RWPE1 (cell line): ENCODE data around the gene ZMYND11.
"Not testable (repeated sequence)": the region's sequence is repeated elsewhere in the genome, so short reads cannot be mapped to it uniquely, and the experiment has no call there.

ENCODE experiments used
- CTCF ChIA-PET: fragments of 350-600 bp; sonication (Branson Sonifier 250); formaldehyde crosslinking; extraction: SDS; loops from one replicate; lab custom pipeline; 2021; lab: Yijun Ruan, JAX
- POLR2A ChIA-PET: fragments of 400-600 bp; formaldehyde crosslinking; extraction: SDS; loops from one replicate; lab custom pipeline; 2020; ENCODE audit warnings: antibody characterized with exemption; ENCODE audit not compliant: low non-redundant PET; lab: Yijun Ruan, JAX
- DNase-seq: peaks from one replicate; pipeline ENCODE4 v3.0.0; 2012; ENCODE audit warnings: low spot score
- H3K27ac ChIP-seq: fragments of 450-650 bp; 2 replicates; pipeline ENCODE4 v1.5.1; 2017
- CTCF ChIP-seq: fragments of 450-650 bp; conservative IDR thresholded peaks from 2 replicates; pipeline ENCODE4 v1.5.1; 2017; ENCODE audit warnings: low read depth, mild to moderate bottlenecking

ZMYND11 gene

DNA sequence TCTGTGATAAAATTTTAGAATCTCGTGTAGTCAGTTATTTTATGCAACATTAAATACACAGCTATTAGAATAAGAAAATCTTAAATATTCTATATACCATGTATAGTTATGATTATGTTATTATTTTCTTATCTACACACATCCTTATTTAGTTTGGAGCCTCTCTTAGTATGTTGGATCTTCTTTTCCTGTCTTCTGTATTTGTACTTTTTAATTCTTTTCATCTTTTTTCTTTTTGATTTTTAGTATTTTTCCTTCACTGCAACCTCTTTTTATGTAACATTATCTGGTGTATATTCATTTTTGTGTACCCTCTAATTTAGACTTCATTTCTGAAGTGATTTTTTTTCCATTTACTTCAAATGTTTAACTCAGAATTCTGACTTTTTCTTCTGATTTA, 48.9 kb downstream of the ZMYND11 start:
- no peak for TF ChIP-seq CTCF
- DNase-seq: no peak
- ChIA-PET CTCF (no interaction called here), POLR2A (no interaction called here)
- H3K27ac ChIP-seq: no peak overlapping the region

GRCh38 chr10:184911-185310, 49.7 kb downstream of the ZMYND11 start:
- ChIA-PET CTCF (no interaction called here), POLR2A (no interaction called here)
- peak; percentile 3 for DNase-seq
- TF ChIP-seq CTCF: no peak
- no peak overlapping the region for H3K27ac ChIP-seq

GRCh38 chr10:185571-185970, 50.3 kb downstream of the ZMYND11 start:
- POLR2A ChIA-PET, H3K27ac ChIP-seq, DNase-seq: not testable (repeated sequence)
- CTCF ChIA-PET: interaction anchor here (0.7 kb wide), 1 partner anchor 67 kb away, joined by 3 read pairs; no protein-coding TSS in a partner anchor

DNA sequence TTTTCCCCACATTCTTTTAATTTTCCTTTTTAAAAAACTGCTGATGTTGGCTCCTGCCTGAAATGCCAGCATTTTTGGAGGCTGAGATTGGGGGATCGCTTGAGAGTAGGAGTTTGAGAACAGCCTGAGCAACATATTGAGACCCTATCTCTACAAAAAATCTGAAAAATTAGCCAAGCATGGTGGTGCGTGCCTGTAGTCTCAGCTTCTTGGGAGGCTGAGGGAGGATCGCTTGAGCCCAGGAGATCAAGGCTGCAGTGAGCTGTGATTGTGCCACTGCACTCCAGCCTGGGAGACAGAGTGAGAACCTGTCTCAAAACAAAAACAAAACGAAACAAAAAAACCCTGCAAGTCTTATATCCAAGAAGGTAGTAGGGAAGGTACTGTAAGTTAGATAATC, 51.7 kb downstream of the ZMYND11 start:
- no peak for DNase-seq
- CTCF ChIA-PET: no interaction called here
- no peak for TF ChIP-seq CTCF
- POLR2A ChIA-PET: no interaction called here
- H3K27ac ChIP-seq: no peak overlapping the region

GRCh38 chr10:188546-188945, 53.3 kb downstream of the ZMYND11 start:
- no peak overlapping the region for H3K27ac ChIP-seq
- DNase-seq: no peak
- POLR2A ChIA-PET: no interaction called here
- CTCF ChIA-PET: no interaction called here
- TF ChIP-seq CTCF: no peak

- no peak for DNase-seq
- no peak overlapping the region for H3K27ac ChIP-seq
- ChIA-PET CTCF (no interaction called here), POLR2A (no interaction called here)
- no peak for TF ChIP-seq CTCF
Observed at GRCh38 chr10:190216-190615, 55.0 kb downstream of the ZMYND11 start.

GRCh38 chr10:191703-192518, 56.7 kb downstream of the ZMYND11 start:
- ChIA-PET CTCF (no interaction called here), POLR2A (no interaction called here)
- H3K27ac ChIP-seq: no peak overlapping the region
- no peak for TF ChIP-seq CTCF
- no peak for DNase-seq
